Endometrium (tissue), 2 donors: Measurements from ENCODE around the gene MYLK4.

ENCODE experiments used
- FAIRE-seq: peaks from 2 replicates; lab custom pipeline; 2012; peaks lifted over from hg19 to GRCh38; lab: Jason Lieb, UNC
- donor health status: control.
- donor health status: control.

Gene MYLK4

DNA sequence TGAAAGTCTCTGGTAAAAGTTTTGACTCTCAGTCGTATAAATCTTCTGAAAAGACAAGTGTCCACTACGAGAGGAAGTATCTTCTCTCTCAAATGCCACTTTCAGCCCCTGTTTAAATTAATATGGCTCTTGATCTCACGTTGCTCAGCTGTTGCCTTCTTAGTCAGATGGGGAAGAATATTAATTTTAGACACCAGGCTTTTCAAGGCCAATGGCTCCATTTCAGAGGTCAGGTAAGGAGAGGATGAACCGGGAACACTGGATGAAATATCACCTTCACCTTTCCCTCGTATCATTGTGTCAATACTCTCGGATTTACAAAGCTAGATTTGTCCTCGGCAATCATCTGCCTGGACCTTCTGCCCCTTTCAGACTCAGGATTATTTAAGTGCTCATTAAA, at the start of gene MYLK4:
Gene MYLK4, minus strand, starts transcription at position 91 of the 400 bp plus-strand sequence. CDS start 1,628 bp downstream, outside the sequence.
- FAIRE-seq, result no peak

DNA sequence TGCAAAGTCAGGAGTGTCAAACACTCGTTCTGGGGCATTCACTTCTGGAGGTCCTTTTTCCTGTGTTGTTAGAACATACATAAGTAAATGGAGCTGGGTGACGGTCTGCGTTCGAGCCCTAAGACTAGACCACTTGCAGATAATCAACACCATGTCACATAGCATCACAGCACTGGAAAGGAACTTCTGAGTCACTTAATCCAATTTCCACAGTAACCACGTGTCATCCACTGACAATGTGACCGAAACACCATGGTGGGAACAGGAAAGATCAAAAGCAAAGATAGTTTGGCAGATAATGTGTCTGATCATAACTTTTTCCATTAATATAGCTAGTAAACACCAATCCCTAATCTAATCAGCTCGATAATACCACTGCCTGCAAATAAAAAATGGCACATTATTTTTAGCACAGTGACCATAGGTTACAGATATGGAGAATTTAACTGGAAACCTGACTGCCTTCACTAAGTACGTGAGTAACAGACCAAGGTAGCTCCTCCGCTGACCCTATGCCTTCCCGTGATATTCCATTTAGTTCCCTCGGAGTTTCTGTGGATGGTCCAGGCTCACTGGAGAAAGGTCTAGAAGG, 49.3 kb upstream of the MYLK4 start:
- FAIRE-seq, result no peak

DNA sequence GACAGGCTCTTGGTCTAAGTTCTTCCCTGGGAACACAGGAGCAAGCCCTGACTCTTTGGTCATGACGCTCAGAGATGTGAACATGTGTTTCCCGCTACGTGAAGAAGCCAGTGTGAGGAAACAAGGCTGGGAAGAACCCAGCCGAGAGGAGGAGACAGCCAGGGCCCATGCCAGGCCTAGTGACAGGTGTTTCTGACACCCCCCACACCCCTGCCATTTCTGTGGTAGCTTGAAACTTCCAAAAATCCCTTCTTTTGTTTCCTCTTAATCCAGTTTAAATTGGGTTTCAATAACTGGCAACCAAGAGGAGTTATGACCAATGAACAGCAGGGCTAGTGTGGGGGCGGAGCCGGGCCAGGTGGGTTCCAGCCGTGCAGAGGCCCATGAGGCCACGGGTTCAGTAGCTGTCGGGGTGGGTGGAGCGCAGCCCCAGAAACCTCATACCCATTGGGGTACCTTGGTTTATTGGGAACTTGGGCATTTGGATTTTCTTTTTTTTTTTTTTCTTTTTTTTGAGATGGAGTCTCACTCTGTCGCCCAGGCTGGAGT, 47.9 kb upstream of the MYLK4 start:
- no peak for FAIRE-seq

DNA sequence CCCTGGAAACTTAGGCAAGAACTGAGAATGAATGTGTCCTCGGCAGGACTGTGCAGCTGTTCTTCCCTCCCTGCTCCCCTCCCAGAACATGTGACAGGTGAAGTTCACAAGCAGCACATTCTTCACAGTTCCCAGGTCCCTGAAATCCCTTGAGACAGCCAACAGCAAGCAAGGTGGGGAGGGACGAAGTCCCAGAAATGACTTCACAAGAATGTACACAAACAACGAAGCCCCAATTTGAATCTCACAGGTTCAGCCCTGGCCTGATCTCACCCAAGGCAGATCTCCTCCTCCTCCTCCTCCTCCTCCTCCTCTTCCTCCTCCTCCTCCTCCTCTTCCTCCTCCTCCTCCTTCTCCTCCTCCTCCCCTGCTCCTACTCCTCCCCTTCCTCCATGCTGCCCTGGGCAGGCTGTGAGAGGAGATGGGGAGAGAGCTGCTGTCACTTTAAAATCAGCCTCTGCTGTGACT, 46.9 kb upstream of the MYLK4 start:
- FAIRE-seq, result no peak

DNA sequence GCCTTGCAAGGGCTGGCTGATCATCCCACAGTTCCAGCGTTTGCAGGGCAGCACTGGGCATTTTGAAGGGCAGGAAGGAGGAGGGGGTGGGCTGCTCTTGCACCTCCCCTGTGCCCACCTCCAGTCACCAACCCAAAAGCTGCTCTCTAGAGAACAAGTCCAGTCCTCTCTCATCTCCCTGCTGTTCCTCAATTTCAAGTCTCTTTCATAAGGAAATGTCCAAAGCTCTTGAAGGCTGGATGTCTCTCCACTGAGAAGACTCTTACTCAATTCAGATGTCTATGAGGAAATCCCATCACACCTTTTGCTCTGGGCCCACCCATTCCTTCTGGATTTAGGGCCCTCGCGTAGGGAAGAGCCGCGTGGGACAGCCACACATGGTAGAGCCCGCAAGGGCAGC, 46.1 kb upstream of the MYLK4 start:
- no peak for FAIRE-seq

DNA sequence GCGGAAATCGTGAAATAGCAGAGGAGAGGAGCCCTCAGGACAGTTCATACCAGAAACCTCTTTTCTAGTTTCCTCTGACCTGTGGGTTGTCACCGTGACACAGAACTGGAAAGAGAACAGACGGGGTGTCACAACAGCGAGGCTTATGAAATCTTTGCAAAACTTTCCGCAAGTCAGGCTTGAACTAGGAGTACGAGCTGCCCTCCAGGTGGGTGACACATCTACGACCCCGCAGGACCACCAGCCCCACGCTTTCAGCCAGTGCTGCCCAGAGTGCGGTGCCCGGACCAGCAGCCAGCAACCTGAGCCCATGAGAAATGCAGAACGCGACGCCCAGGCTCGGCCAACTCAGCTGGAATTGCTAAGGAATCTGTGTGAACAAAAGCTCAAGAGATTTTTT, 45.2 kb upstream of the MYLK4 start:
- FAIRE-seq, result no peak

DNA sequence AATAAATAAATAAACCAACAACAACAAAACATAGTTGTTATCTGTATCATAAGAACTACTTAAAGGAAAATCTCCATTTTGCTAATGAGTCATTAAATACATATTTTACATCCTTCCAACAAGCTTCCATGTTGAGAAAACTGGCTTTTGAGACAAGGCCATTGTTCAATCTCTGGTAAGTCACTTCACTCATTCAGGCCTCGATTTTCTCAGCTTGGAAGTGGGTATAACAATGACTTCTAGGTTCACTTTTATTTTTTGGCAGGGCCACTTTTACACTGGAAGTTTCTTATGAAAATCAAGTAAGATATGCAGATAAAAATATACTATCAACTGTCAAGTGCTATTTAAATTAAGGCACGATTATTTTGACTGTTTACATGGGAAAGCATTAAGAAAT, 44.4 kb upstream of the MYLK4 start:
- FAIRE-seq, result no peak

DNA sequence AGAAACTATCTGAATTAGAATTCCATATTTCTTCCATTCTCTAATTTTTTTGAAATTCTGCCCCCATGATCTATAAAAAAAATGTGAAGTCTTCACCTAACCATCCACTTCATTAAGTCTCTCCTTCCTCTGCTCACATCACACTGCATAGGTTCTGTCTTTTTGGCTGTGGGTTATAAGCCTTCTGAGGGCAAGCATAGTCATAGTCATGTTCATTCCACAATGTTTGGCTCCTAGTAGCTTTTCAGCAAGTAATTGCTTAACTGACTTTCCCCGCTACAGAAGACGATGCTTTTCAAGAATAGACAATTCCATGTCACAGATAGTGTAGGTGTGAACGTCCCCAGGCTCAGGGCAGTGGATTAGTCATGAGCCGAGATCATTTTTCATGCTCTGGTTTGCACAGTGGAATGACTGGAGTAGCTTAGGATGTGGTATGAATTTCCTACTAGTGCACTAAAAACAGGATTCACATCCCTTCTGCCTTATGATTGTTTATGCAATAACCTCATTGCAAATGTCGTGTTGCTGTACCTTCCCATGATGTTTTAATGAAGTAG, 43.5 kb upstream of the MYLK4 start:
- FAIRE-seq, result no peak

DNA sequence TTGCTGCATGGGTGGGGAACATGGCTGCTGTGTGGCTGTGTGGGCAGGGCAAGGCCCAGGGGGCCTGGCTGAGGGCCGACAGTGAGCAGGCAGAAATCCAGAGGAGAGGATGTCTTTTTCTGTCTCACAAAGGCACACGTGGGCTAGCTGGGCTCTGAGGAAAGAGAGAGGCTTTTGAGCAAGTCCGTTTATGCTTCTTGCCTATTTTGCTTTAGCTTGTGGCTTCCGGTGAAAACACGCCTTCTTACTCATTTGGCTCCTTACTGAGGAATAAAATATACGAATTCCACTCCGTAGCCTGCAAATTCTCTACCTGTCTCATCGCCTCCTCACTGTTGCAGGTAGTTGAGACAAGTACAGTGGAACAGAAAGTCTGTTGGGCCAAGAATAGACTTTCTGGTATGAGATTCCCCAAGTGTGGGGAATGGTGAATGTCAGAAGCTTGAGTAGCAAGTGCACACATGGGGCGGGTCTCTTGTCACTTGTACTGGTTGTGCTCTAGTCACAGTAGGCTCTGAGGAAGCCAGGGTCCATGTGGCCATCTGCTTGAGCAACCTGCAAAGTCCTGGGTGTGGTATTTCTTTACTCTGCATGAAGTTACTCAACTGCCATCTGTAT, 42.9 kb upstream of the MYLK4 start:
- FAIRE-seq, result no peak

DNA sequence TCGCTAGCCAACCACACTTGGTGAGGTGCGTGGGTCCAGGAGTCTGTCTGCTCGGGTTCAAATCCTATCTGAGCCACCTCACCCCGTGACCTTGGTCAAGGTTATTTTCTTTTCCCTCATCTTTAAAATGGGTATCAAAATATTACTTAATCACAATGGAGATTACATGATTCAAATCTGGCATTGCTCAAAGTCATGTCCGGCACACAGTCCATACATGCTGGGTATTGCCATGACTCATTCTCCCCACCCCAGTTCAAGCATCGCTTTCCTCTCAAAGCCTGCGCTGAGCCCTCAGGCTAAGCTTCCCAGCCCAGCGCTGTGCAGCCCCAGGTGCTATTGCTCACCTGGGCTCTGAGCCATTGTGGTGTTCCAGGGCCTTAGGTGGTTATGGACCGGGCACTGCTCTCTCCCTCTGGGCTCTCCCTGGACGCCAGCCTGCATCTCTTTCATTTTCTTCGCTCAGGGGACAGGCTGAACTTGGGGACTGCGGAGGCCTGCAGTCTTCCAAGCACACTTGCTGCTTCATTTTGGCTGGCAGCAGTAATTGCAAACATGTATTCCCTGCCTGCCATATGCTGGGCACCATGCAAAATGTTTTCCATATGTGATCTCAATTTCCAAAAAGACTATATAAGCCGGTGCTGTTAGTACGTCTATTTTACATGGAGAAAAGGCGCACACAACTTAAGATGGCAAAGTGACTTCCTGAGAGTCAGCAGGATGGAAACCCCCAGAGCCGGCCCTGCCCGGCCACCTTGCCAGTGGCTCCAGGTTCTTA, 41.8 kb upstream of the MYLK4 start:
- FAIRE-seq, result no peak

DNA sequence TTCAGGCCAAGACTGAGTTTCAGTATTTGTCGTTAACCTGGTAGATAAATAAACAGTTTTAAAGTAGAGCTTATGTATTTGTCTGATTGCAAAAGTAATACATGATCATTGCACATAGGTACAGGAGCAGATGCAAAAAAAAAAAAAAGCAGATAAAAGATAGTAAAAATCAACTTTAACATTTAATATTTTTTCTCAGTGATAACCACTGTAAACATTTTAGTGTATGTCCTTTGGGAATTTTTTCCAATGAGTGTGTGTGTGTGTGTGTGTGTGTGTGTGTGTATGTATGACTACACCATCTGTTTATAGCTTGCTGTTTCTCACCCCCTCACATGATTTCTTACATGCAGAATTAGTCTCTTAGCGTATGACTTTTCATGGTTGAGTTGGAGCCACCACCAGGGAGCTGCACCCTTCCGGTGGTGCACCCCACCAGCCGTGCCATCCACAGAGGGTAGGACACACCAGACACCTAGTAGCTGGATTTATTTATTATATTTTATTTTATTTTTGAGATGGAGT, 40.8 kb upstream of the MYLK4 start:
- FAIRE-seq, result no peak

DNA sequence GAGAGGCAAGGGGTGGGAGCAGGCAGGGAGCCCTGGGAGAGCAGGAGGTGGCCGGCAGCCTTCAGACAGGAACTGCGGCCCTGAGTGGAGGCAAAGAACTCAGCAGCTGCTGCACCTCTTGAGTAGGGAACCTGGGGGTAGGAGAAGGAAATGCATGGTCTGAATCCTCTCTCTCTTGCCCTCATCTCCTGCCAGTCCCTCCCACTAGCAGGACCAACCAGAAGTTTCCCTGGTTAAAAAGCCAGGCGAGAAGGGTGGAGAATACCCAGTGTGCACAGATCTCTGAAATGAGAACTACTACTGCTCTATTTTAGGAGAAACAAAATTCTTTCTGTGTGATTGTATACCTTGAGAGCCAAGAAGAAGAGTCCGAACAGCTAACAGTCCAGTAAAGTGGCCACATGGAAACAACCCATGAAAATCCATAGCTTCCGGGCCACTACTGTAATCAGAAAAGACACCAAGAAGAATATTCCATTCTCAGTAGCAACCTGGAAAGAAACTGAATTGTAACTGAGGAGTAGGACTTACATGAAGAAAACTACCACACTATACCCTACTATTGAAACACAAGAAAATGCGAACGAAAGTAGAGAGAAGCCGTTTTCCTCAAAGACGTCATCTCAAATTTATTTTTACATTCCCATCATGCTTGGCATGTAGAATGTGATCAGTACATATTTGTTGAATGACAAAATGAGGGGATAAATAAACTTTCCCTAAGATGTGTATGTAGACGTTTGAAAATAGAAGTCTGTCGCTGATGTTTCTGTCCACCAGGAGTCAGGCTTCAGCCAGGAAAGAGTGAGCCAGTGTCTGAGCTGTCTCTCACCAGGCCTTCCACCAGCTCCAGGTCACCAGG, 40.1 kb upstream of the MYLK4 start:
- no peak for FAIRE-seq

DNA sequence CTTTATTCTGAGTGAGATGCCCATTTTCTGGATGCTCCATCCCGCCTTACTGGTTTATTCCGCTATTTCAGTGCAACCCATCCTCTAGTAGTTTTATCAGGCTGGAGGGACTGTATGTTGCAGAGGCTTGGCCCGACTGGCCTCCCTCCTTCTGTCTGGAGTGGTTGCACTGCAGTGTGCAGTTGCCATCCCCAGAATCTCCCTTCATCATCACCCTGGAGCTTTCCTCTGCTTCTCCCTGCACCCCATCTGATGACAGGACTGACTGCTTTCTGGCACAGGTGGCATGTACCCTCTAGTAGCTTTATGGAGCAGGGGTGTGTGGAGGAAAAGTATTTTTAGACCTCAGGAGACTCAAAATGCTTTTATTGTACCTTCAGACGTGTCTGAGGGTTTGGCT, 35.5 kb upstream of the MYLK4 start:
- FAIRE-seq, result no peak

DNA sequence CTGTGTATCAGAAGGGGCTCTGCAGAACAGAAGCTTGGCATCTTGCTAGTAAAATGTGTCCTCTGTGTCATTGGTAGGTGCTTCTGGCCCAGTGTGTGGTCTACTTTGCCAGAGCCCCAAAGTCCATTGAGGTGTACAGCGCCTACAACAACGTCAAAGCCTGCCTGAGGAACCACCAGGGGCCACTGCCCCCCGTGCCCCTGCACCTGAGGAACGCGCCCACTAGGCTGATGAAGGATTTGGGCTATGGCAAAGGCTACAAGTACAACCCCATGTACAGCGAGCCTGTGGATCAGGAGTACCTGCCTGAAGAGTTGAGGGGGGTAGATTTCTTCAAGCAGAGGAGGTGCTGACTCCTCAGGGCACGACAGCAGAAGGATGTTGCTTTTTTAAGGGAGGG, 34.2 kb upstream of the MYLK4 start:
- no peak for FAIRE-seq

DNA sequence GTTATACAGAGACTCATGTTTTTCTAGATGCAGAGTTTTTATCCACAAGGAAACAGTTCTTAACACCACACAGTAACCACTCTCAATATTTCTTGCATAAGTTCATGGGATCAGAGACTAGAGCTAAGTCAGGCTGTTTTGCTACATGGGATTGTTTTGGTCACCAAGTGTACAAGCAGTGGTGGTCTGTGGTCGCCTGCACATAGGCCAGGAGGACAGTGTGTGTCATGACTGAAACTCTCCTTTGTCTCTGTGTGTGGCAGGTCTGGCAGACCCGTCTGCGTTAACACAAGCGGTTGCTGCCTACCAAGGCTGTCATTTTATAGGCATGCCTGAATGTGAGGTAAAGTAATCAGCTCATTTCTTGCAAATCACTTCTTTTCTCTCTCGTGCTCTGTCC, 33.3 kb upstream of the MYLK4 start:
- FAIRE-seq, result no peak

DNA sequence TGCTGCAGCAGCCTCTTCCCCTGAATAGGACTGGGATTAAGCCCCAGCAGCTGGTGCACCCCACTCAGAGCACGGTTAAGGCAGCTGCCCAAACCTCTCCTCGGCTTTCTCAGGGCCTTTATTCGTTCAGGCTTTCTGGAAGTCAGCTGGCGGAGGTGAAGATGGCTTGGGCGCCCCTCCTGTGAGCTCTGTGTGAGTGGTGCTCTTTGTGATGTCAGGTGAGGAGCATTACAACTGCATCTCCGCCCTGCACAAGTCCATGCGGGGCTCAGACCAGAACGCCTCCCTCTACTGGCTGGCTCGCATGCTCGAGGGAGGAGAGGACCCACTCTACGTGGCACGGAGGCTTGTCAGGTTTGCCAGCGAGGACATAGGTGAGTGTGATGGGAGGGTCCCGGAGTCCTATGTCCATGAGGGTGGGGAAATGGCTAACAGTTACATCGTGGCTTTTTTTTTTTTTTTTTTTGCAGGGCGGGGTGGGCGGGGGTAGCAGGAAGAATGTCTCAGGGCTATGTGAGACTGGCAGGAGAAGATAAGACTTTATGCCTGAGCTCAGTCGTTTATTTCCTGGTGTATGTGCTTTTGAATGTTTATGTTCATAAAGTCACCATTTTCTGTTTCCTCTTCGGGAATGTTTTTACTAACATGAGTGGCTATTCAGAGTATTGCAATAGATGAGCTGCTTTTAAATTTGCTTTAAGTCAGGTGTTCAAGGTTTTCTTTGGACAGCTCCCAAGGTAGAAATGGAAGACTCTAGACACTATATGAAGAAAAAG, 32.7 kb upstream of the MYLK4 start:
- no peak for FAIRE-seq

DNA sequence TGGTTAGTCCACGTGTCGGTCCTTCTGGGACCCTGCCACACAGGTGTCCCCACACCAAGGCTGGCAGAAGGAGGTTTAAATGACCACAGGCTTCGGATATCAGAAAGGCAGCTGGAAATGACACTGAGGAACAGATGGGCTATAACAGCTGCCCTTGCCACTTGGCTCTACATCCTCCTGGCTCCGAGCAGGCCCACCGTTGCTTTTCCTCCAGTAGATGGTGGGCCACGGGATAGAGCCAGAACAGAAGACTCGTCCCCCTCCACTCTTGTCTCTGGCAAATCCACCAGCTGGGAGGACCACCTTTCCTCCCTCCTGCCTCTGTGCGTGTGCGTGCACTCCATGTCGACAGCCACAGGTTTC, 32.1 kb upstream of the MYLK4 start:
- FAIRE-seq, result no peak

DNA sequence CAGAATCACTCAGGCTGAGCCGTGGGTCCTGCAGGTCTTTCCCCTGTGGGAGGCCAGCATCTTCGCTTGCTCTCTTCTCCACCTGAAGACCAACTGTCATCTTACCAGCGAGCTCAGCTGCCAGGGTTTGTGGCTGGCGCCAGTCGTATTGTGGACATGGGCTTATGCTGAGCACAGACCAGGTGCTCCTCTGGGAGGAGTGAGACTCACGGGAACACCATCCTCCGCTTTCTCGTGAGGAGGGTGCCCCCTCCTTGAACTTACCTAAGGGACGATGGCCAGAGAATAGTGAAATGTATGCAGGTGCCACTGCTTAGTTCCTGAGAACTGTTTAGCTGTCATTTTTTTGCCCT, 31.6 kb upstream of the MYLK4 start:
- FAIRE-seq, result no peak

DNA sequence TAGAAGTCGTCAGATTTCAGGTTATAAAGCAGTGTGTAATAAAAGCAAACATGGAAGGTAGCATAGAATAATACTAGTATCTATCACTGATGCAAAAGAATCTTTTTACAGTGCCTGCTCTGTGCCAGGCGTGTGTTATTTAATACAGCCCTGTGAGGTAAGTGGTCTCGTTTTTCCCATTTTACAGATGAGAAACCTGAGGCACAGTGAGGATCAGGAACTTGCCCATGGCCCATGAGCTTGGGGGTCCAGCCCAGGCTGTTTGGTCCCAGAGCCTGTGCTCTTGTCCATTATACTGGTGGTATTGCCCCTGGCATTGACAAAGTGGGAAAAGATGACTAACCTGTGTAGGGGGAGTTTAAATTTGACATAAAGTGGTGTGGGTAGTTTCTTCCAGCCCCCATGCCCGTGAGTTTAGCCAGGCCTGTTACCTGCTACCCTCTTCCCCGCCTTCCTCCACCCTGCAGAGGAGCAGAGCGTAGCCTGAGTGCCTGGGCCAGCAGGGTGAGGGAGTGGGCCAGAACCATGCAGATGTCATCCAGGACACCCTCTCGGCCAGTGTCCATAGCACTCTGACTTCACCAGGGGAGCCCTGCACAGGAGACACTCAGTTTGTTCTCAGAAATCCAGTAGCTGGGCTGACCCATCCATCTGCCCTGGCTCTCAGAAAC, 31.1 kb upstream of the MYLK4 start:
- FAIRE-seq, result no peak

DNA sequence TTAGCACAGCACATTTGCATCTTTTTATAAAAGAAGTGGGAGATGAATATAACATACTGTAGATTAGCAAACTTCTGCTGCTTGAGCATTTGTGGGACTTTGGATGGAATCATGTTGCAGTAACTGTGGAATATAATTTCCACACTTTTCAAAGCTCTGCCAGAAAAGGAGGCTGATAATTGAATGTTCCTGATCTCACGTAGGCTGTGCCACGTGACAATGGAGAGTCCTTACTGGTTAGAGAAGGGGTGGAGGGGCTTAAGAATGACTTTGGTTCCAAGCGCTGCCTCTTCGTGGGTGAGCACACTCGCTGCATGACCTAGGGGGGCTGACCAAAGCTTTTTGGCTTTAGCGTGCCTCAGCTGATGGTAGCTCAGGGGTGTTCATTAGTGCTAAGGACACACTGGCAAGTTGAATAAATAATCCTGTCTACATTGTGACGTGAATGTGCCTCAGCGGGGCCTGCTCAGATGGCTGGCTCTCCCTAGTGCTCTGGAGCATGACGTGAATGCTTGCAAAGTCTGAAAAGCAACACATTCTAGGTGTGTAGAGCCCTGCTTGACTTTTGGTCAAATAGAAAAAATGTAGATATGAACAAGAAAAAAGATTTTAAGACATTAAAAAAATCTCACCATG, 29.5 kb upstream of the MYLK4 start:
- FAIRE-seq, result no peak
